HepG2 (cell line): Measurements from ENCODE around the gene NUP133.

Experiments
- CTCF ChIP-seq: sonication (generic); formaldehyde crosslinking; IDR thresholded peaks from 2 replicates; pipeline ENCODE4 v1.5.0; 2020; ENCODE audit warnings: mild to moderate bottlenecking, missing genetic modification reagents, moderate library complexity
- EP300 ChIP-seq, 3 experiments: sonication (generic) in 1 of 3; formaldehyde crosslinking in 1 of 3; IDR thresholded peaks; 2 replicates each; pipeline versions ENCODE4 v1.5.1 to v1.6.1; 2011 to 2020; ENCODE audit warnings: low read depth in 2 of 3, low read length in 2 of 3, borderline replicate concordance in 1 of 3, improper control_type of control experiment in 1 of 3, mild to moderate bottlenecking in 1 of 3, missing genetic modification reagents in 1 of 3, moderate library complexity in 1 of 3
- MXI1 ChIP-seq: IDR thresholded peaks from 3 replicates; pipeline ENCODE4 v1.6.1; 2012; ENCODE audit warnings: low read depth, low read length, inconsistent platforms, borderline replicate concordance
- NR3C1 ChIP-seq: sonication (generic); formaldehyde crosslinking; IDR thresholded peaks from 2 replicates; pipeline ENCODE4 v1.4.0; 2020; ENCODE audit warnings: missing genetic modification reagents
- POLR2AphosphoS5 ChIP-seq: IDR thresholded peaks from 2 replicates; pipeline ENCODE4 v1.6.1; 2012; ENCODE audit warnings: low read depth, low read length
- SETDB1 ChIP-seq: sonication (generic); formaldehyde crosslinking; IDR thresholded peaks from 2 replicates; pipeline ENCODE4 v1.5.1; 2020; ENCODE audit warnings: missing genetic modification reagents, mild to moderate bottlenecking, borderline replicate concordance
- TFE3 ChIP-seq: IDR thresholded peaks from 2 replicates; pipeline ENCODE4 v1.6.1; 2016
- YY1 ChIP-seq: IDR thresholded peaks from 2 replicates; pipeline ENCODE4 v1.6.1; 2011; ENCODE audit warnings: low read length, low read depth, moderate library complexity, mild to moderate bottlenecking; ENCODE audit not compliant: insufficient read depth, insufficient replicate concordance
- TF ChIP-seq, protein P1 (sequence below): IDR thresholded peaks from 2 replicates; pipeline ENCODE4 v1.6.1; 2012; ENCODE audit warnings: inconsistent platforms
- TF ChIP-seq, protein P2 (sequence below): sonication (generic); formaldehyde crosslinking; IDR thresholded peaks from 2 replicates; pipeline ENCODE4 v1.4.0; 2020; ENCODE audit warnings: missing genetic modification reagents, borderline replicate concordance
- TF ChIP-seq, protein P3 (sequence below): sonication (generic); formaldehyde crosslinking; IDR thresholded peaks from 2 replicates; pipeline ENCODE4 v1.4.0; 2020; ENCODE audit warnings: missing genetic modification reagents, mild to moderate bottlenecking, borderline replicate concordance
- TF ChIP-seq, protein P4 (sequence below), 2 experiments: sonication (generic) in 1 of 2; formaldehyde crosslinking in 1 of 2; IDR thresholded peaks; 2 replicates each; pipeline versions ENCODE4 v1.6.1 to v1.9.0; 2014 to 2022; ENCODE audit warnings: antibody characterized with exemption in 1 of 2, borderline replicate concordance in 1 of 2, inconsistent platforms in 1 of 2, low read depth in 1 of 2, missing genetic modification reagents in 1 of 2

GRCh38 chr1:229485318-229485717 lies 22.8 kb downstream of the NUP133 start:
- TF ChIP-seq TFE3 (CRISPR knock-in tag) (no peak), MXI1 (no peak), CTCF (CRISPR knock-in tag) (no peak), YY1 (no peak), SETDB1 (CRISPR knock-in tag) (no peak), NR3C1 (CRISPR knock-in tag) (no peak), POLR2AphosphoS5 (no peak), EP300 (IDR thresholded peaks at IDR 0.05; ENCODE audit: low read depth in 2 of 2, low read length in 2 of 2) (no peak), EP300 (CRISPR knock-in tag; IDR thresholded peaks at IDR 0.05; ENCODE audit: borderline replicate concordance) (no peak)
- TF ChIP-seq, protein P1, sequence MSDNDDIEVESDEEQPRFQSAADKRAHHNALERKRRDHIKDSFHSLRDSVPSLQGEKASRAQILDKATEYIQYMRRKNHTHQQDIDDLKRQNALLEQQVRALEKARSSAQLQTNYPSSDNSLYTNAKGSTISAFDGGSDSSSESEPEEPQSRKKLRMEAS = no peak
- TF ChIP-seq, protein P2, sequence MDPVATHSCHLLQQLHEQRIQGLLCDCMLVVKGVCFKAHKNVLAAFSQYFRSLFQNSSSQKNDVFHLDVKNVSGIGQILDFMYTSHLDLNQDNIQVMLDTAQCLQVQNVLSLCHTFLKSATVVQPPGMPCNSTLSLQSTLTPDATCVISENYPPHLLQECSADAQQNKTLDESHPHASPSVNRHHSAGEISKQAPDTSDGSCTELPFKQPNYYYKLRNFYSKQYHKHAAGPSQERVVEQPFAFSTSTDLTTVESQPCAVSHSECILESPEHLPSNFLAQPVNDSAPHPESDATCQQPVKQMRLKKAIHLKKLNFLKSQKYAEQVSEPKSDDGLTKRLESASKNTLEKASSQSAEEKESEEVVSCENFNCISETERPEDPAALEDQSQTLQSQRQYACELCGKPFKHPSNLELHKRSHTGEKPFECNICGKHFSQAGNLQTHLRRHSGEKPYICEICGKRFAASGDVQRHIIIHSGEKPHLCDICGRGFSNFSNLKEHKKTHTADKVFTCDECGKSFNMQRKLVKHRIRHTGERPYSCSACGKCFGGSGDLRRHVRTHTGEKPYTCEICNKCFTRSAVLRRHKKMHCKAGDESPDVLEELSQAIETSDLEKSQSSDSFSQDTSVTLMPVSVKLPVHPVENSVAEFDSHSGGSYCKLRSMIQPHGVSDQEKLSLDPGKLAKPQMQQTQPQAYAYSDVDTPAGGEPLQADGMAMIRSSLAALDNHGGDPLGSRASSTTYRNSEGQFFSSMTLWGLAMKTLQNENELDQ (CRISPR knock-in tag) = no peak
- TF ChIP-seq, protein P3, sequence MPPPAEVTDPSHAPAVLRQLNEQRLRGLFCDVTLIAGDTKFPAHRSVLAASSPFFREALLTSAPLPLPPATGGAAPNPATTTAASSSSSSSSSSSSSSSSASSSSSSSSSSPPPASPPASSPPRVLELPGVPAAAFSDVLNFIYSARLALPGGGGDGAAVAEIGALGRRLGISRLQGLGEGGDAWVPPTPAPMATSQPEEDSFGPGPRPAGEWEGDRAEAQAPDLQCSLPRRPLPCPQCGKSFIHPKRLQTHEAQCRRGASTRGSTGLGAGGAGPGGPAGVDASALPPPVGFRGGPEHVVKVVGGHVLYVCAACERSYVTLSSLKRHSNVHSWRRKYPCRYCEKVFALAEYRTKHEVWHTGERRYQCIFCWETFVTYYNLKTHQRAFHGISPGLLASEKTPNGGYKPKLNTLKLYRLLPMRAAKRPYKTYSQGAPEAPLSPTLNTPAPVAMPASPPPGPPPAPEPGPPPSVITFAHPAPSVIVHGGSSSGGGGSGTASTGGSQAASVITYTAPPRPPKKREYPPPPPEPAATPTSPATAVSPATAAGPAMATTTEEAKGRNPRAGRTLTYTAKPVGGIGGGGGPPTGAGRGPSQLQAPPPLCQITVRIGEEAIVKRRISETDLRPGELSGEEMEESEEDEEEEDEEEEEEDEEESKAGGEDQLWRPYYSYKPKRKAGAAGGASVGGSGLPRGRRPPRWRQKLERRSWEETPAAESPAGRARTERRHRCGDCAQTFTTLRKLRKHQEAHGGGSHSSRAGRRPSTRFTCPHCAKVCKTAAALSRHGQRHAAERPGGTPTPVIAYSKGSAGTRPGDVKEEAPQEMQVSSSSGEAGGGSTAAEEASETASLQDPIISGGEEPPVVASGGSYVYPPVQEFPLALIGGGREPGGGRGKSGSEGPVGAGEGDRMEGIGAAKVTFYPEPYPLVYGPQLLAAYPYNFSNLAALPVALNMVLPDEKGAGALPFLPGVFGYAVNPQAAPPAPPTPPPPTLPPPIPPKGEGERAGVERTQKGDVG (CRISPR knock-in tag) = no peak
- TF ChIP-seq, protein P4, sequence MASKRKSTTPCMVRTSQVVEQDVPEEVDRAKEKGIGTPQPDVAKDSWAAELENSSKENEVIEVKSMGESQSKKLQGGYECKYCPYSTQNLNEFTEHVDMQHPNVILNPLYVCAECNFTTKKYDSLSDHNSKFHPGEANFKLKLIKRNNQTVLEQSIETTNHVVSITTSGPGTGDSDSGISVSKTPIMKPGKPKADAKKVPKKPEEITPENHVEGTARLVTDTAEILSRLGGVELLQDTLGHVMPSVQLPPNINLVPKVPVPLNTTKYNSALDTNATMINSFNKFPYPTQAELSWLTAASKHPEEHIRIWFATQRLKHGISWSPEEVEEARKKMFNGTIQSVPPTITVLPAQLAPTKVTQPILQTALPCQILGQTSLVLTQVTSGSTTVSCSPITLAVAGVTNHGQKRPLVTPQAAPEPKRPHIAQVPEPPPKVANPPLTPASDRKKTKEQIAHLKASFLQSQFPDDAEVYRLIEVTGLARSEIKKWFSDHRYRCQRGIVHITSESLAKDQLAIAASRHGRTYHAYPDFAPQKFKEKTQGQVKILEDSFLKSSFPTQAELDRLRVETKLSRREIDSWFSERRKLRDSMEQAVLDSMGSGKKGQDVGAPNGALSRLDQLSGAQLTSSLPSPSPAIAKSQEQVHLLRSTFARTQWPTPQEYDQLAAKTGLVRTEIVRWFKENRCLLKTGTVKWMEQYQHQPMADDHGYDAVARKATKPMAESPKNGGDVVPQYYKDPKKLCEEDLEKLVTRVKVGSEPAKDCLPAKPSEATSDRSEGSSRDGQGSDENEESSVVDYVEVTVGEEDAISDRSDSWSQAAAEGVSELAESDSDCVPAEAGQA (IDR thresholded peaks at IDR 0.05; ENCODE audit: low read depth) = no peak
- TF ChIP-seq, protein P4 (CRISPR knock-in tag; IDR thresholded peaks at IDR 0.05; ENCODE audit: borderline replicate concordance) = no peak
